ENCODE data around the gene UGT2A3. TPM values are rescaled to one million over a fixed set of nuclear protein-coding genes. Genes with fewer than 3 reads are reported as not detected.
A peak's percentile ranks its signal among the peaks of the same experiment; 100 is the strongest.

UGT2A3 gene
- total and polyA plus RNA-seq, 2 of the 4 experiments (the other 2 are of a cell fraction), result not detected

- H3K9ac ChIP-seq (ENCODE audit: low read depth, low read length), result no peak overlapping the region
- no CpG with 5 or more reads among the region's 2 CpGs for WGBS, 2 experiments (ENCODE audit: extremely low coverage in 2 of 2, insufficient read length in 1 of 2)
- intact Hi-C loops (cut with micrococcal nuclease), result no loop called here
These were observed 46.0 kb downstream of the UGT2A3 start for GRCh38 chr4:68905598-68905938.

More at GRCh38 chr4:68905598-68905938, 46.0 kb downstream of the UGT2A3 start:
- no peak overlapping the region for H3K14ac ChIP-seq (replicated peaks; ENCODE audit: low read depth, low read length)
- H3K4me2 ChIP-seq (ENCODE audit: low read depth, low read length), result peak overlapping the region; percentile 49; the same call in 1 of the 2 replicates
- H2AK9ac ChIP-seq (replicated peaks; ENCODE audit: low read depth, low read length, poor library complexity), result no peak overlapping the region
- H2BK20ac ChIP-seq (ENCODE audit: low read depth, low read length), result no peak overlapping the region
- H3K9me3 ChIP-seq (ENCODE audit: control insufficient read depth, insufficient read depth, low read length), result no peaks in the 10 kb centered on the region
- no peaks in the 10 kb centered on the region for H3K79me1 ChIP-seq (ENCODE audit: low read depth in 1 of 2, low read length in 2 of 2)
- dilution Hi-C loops (cut with HindIII; ENCODE audit: low sequenced_read_pairs, unreplicated experiment), result no loop called here
- no peak overlapping the region for H3K18ac ChIP-seq (ENCODE audit: low read depth, low read length)
- DNase-seq (no peak), ATAC-seq (ENCODE audit: low read depth) (no peak)
- no peaks in the 10 kb centered on the region for H3K9me1 ChIP-seq (ENCODE audit: insufficient read depth, low read length)
- in situ Hi-C loops (cut with MboI; ENCODE audit: low sequenced_read_pairs), result no loop called here
- no peak overlapping the region for H2BK15ac ChIP-seq (ENCODE audit: low read depth, low read length)
- H2BK120ac ChIP-seq (ENCODE audit: low read depth, low read length), result no peak overlapping the region
- POLR2A ChIA-PET (ENCODE audit: unreplicated experiment), result no interaction called here
- no peaks in the 10 kb centered on the region for H4K20me1 ChIP-seq (ENCODE audit: insufficient read depth, low read length)
- H4K5ac ChIP-seq (ENCODE audit: low read depth, low read length), result no peak overlapping the region
- H2BK5ac ChIP-seq (ENCODE audit: low read depth, low read length, poor library complexity, severe bottlenecking), result no peak overlapping the region
- H2AFZ ChIP-seq (replicated peaks; ENCODE audit: low read length, poor library complexity), result peak overlapping the region; percentile 36
- no peak for TF ChIP-seq RCOR1 (IDR thresholded peaks at IDR 0.05; ENCODE audit: insufficient replicate concordance, low read length)
- TF ChIP-seq CEBPB (IDR thresholded peaks at IDR 0.05; ENCODE audit: low read depth, low read length), result no peak
- TF ChIP-seq, protein P1, sequence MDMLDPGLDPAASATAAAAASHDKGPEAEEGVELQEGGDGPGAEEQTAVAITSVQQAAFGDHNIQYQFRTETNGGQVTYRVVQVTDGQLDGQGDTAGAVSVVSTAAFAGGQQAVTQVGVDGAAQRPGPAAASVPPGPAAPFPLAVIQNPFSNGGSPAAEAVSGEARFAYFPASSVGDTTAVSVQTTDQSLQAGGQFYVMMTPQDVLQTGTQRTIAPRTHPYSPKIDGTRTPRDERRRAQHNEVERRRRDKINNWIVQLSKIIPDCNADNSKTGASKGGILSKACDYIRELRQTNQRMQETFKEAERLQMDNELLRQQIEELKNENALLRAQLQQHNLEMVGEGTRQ (IDR thresholded peaks at IDR 0.05; ENCODE audit: low read depth, low read length), result no peak
- TF ChIP-seq POLR2A (IDR thresholded peaks at IDR 0.05; ENCODE audit: low read depth, low read length), result no peak
- TF ChIP-seq FOS (IDR thresholded peaks at IDR 0.05; ENCODE audit: low read depth, low read length), result no peak
- TF ChIP-seq RAD21 (IDR thresholded peaks at IDR 0.05; ENCODE audit: low read length), result no peak
- TF ChIP-seq SMC3 (IDR thresholded peaks at IDR 0.05; ENCODE audit: low read depth, low read length), result no peak
- TF ChIP-seq, protein P2, sequence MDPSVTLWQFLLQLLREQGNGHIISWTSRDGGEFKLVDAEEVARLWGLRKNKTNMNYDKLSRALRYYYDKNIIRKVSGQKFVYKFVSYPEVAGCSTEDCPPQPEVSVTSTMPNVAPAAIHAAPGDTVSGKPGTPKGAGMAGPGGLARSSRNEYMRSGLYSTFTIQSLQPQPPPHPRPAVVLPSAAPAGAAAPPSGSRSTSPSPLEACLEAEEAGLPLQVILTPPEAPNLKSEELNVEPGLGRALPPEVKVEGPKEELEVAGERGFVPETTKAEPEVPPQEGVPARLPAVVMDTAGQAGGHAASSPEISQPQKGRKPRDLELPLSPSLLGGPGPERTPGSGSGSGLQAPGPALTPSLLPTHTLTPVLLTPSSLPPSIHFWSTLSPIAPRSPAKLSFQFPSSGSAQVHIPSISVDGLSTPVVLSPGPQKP (IDR thresholded peaks at IDR 0.05; ENCODE audit: borderline replicate concordance, low read depth, low read length), result no peak
- TF ChIP-seq NFE2L2 (IDR thresholded peaks at IDR 0.05; ENCODE audit: low read depth, low read length), result no peak
- no peak for TF ChIP-seq RFX5 (IDR thresholded peaks at IDR 0.05; ENCODE audit: low read depth, low read length)
- no peak for TF ChIP-seq CTCF (conservative IDR thresholded peaks at IDR 0.05; ENCODE audit: low read depth, low read length)
- no peak for TF ChIP-seq MXI1 (IDR thresholded peaks at IDR 0.05; ENCODE audit: borderline replicate concordance, low read depth, low read length)
- no peak for TF ChIP-seq MAZ (IDR thresholded peaks at IDR 0.05; ENCODE audit: borderline replicate concordance, low read depth, low read length)
- TF ChIP-seq MAFK (IDR thresholded peaks at IDR 0.05; ENCODE audit: low read depth, low read length), result no peak
- H3K23ac ChIP-seq (ENCODE audit: low read depth, low read length), result no peak overlapping the region
- H4K8ac ChIP-seq (ENCODE audit: low read depth in 2 of 2, low read length in 2 of 2), result no peak overlapping the region
- no peak overlapping the region for H3K56ac ChIP-seq (ENCODE audit: extremely low read depth, insufficient read depth, low read length)
- H3K4me1 ChIP-seq (ENCODE audit: control insufficient read depth, insufficient read depth, low read length), result no peaks in the 10 kb centered on the region
- no peak overlapping the region for H4K91ac ChIP-seq (ENCODE audit: insufficient read depth, low read depth, low read length)
- BruUV-seq (replicated peaks), result no TSS peak
- H3K27ac ChIP-seq (ENCODE audit: insufficient read depth, low read length), result no peak overlapping the region
- no peaks in the 10 kb centered on the region; the same call in 1 of the 2 replicates for H3K27me3 ChIP-seq (ENCODE audit: control insufficient read depth, insufficient read depth, low read length)
- H2AK5ac ChIP-seq (ENCODE audit: low read depth, low read length), result no peak overlapping the region
- peak overlapping the region; percentile 23; the same call in 1 of the 2 replicates for H3K4me3 ChIP-seq (ENCODE audit: insufficient read depth, low read depth, low read length)
- CTCF ChIA-PET, result no interaction called here
- H3K4ac ChIP-seq (ENCODE audit: low read depth, low read length), result no peak overlapping the region
- H3K36me3 ChIP-seq (ENCODE audit: control insufficient read depth, insufficient read depth, low read length), result no peaks in the 10 kb centered on the region
